Measurements from ENCODE around the gene EHBP1. TPM values are rescaled to one million over a fixed set of nuclear protein-coding genes. Genes with fewer than 3 reads are reported as not detected.

EHBP1 gene
- total RNA-seq, 1 donor from 2014 or later = 27.6 TPM

- DNase-seq (ENCODE audit: low read depth) = no peak
Measured at GRCh38 chr2:63047321-63048279, 342.1 kb downstream of the EHBP1 start.

GRCh38 chr2:63048367-63049171, 343.1 kb downstream of the EHBP1 start:
- DNase-seq (ENCODE audit: low read depth) = no peak

- DNase-seq (ENCODE audit: low read depth) = peak; percentile 2
Measured at GRCh38 chr2:63049211-63049969, 343.9 kb downstream of the EHBP1 start.

- no peak for DNase-seq (ENCODE audit: low read depth)
Measured at GRCh38 chr2:63049970-63050333, 344.4 kb downstream of the EHBP1 start.

GRCh38 chr2:63050334-63051041, 345.0 kb downstream of the EHBP1 start, which contains the start of gene OTX1:
OTX1 (plus strand) TSS chr2:63050830; CDS start chr2:63052991, 2,161 bp downstream.
- DNase-seq (ENCODE audit: low read depth) = peak; percentile 77

GRCh38 chr2:63051042-63051794, 345.7 kb downstream of the EHBP1 start:
- DNase-seq (ENCODE audit: low read depth) = no peak

GRCh38 chr2:63051795-63052333, 346.4 kb downstream of the EHBP1 start:
- no peak for DNase-seq (ENCODE audit: low read depth)

- no peak for DNase-seq (ENCODE audit: low read depth)
Measured at GRCh38 chr2:63052411-63053080, 347.0 kb downstream of the EHBP1 start.

- DNase-seq (ENCODE audit: low read depth) = no peak
Measured at GRCh38 chr2:63053081-63053888, 347.8 kb downstream of the EHBP1 start.

- no peak for DNase-seq (ENCODE audit: low read depth)
Measured at GRCh38 chr2:63053889-63054602, 348.5 kb downstream of the EHBP1 start.

GRCh38 chr2:63054841-63055225, 349.3 kb downstream of the EHBP1 start:
- DNase-seq (ENCODE audit: low read depth) = no peak

- DNase-seq (ENCODE audit: low read depth) = peak; percentile 9
Measured at GRCh38 chr2:63055226-63056106, 350.0 kb downstream of the EHBP1 start.

GRCh38 chr2:63056107-63057050, 350.9 kb downstream of the EHBP1 start:
- DNase-seq (ENCODE audit: low read depth) = no peak

- no peak for DNase-seq (ENCODE audit: low read depth)
Measured at GRCh38 chr2:63057249-63058143, 352.0 kb downstream of the EHBP1 start.

All from myocyte (in vitro differentiated cells).